Transverse colon (tissue), 4 donors: ENCODE measurements around the gene SRGAP2B.
"Not testable (repeated sequence)": the region's sequence is repeated elsewhere in the genome, so short reads cannot be mapped to it uniquely, and the experiment has no call there.

Source experiments
- POLR2A ChIP-seq: fragments of 450-650 bp; IDR thresholded peaks from one replicate; pipeline ENCODE4 v1.6.1; 2016; ENCODE audit warnings: antibody characterized with exemption, mild to moderate bottlenecking, moderate library complexity
- POLR2AphosphoS5 ChIP-seq, 3 donors: sonication (generic); formaldehyde crosslinking; IDR thresholded peaks; one replicate each; pipeline ENCODE4 v1.6.1; 2016; ENCODE audit warnings: antibody characterized with exemption in 3 of 3
- TF ChIP-seq, protein P1 (sequence below), 5 experiments: fragments of 200-600 bp in 3 of 5; fragments of 450-650 bp in 2 of 5; sonication (generic) in 3 of 5; IDR thresholded peaks; 1 replicate in 2 of 5; 2 replicates in 3 of 5; pipeline ENCODE4 v1.5.1; 2016 to 2017; ENCODE audit warnings: antibody characterized with exemption in 5 of 5, inconsistent platforms in 3 of 5, mild to moderate bottlenecking in 2 of 5, moderate library complexity in 1 of 5

- TF ChIP-seq, protein P1, sequence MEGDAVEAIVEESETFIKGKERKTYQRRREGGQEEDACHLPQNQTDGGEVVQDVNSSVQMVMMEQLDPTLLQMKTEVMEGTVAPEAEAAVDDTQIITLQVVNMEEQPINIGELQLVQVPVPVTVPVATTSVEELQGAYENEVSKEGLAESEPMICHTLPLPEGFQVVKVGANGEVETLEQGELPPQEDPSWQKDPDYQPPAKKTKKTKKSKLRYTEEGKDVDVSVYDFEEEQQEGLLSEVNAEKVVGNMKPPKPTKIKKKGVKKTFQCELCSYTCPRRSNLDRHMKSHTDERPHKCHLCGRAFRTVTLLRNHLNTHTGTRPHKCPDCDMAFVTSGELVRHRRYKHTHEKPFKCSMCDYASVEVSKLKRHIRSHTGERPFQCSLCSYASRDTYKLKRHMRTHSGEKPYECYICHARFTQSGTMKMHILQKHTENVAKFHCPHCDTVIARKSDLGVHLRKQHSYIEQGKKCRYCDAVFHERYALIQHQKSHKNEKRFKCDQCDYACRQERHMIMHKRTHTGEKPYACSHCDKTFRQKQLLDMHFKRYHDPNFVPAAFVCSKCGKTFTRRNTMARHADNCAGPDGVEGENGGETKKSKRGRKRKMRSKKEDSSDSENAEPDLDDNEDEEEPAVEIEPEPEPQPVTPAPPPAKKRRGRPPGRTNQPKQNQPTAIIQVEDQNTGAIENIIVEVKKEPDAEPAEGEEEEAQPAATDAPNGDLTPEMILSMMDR (IDR thresholded peaks at IDR 0.05), result not testable (repeated sequence)
- TF ChIP-seq POLR2AphosphoS5 (IDR thresholded peaks at IDR 0.05); POLR2A: not testable (repeated sequence)
Observed at GRCh38 chr1:145036019-145036418, 59.1 kb downstream of the SRGAP2B start.
